HG02571 (cell line): ENCODE results near the gene IGFL3.
"Not testable (repeated sequence)": the region's sequence is repeated elsewhere in the genome, so short reads cannot be mapped to it uniquely, and the experiment has no call there.

Source experiments
- ATAC-seq: cut with Tn5 transposase; IDR thresholded peaks from one replicate; pipeline ENCODE4 v1.9.1; 2021; ENCODE audit warnings: mild to moderate bottlenecking, moderate library complexity; ENCODE audit not compliant: unreplicated experiment

The IGFL3 gene

GRCh38 chr19:46124638-46125115 is at the start of gene IGFL3:
Gene IGFL3, minus strand, starts transcription at chr19:46124688. Its CDS starts 39 bp downstream, at chr19:46124649.
- no peak for ATAC-seq

GRCh38 chr19:46173886-46174480 is 49.5 kb upstream of the IGFL3 start:
- no peak for ATAC-seq

- no peak for ATAC-seq
Observed at GRCh38 chr19:46162731-46163130, 38.2 kb upstream of the IGFL3 start.

GRCh38 chr19:46161642-46162257 is 37.3 kb upstream of the IGFL3 start:
- not testable (repeated sequence) for ATAC-seq

GRCh38 chr19:46160233-46160775 is 35.8 kb upstream of the IGFL3 start:
- no peak for ATAC-seq

GRCh38 chr19:46159418-46160232 is 35.1 kb upstream of the IGFL3 start:
- ATAC-seq = no peak

GRCh38 chr19:46155237-46155636 is 30.7 kb upstream of the IGFL3 start:
- ATAC-seq = no peak

GRCh38 chr19:46150606-46151005 is 26.1 kb upstream of the IGFL3 start:
- no peak for ATAC-seq

- ATAC-seq = no peak
Observed at GRCh38 chr19:46147791-46148288, 23.4 kb upstream of the IGFL3 start, which contains the start of gene IGFL2. Gene IGFL2, plus strand, starts transcription at chr19:46148238. Its CDS starts 41 bp downstream, at chr19:46148279.

GRCh38 chr19:46147166-46147740 is 22.8 kb upstream of the IGFL3 start:
- no peak for ATAC-seq

- no peak for ATAC-seq
Observed at GRCh38 chr19:46144756-46145155, 20.3 kb upstream of the IGFL3 start.

- no peak for ATAC-seq
Observed at GRCh38 chr19:46142294-46142693, 17.8 kb upstream of the IGFL3 start.

GRCh38 chr19:46141421-46141820 is 16.9 kb upstream of the IGFL3 start:
- ATAC-seq = no peak

GRCh38 chr19:46137915-46138473 is 13.5 kb upstream of the IGFL3 start:
- ATAC-seq = no peak

GRCh38 chr19:46134527-46134926 is 10.0 kb upstream of the IGFL3 start:
- ATAC-seq = no peak

GRCh38 chr19:46133777-46134241 is 9.3 kb upstream of the IGFL3 start:
- no peak for ATAC-seq

- no peak for ATAC-seq
Observed at GRCh38 chr19:46133101-46133627, 8.7 kb upstream of the IGFL3 start.

GRCh38 chr19:46132508-46133100 is 8.1 kb upstream of the IGFL3 start:
- no peak for ATAC-seq

GRCh38 chr19:46131485-46132143 is 7.1 kb upstream of the IGFL3 start:
- no peak for ATAC-seq
